GM04503 (cell line): ENCODE data around the gene TMPRSS6.

Source experiments
- DNase-seq: peaks from one replicate; pipeline ENCODE4 v3.0.0-alpha.2; 2012; ENCODE audit warnings: low read depth

TMPRSS6 gene

GRCh38 chr22:37065961-37066360 is 43.6 kb downstream of the TMPRSS6 start:
- DNase-seq = no peak

GRCh38 chr22:37065180-37065579 is 44.3 kb downstream of the TMPRSS6 start:
- DNase-seq = no peak

GRCh38 chr22:37064553-37064952 is 45.0 kb downstream of the TMPRSS6 start:
- DNase-seq = no peak

GRCh38 chr22:37063431-37064420 is 45.8 kb downstream of the TMPRSS6 start:
- no peak for DNase-seq

- DNase-seq = no peak
Observed at GRCh38 chr22:37062702-37063381, 46.7 kb downstream of the TMPRSS6 start.

- no peak for DNase-seq
Observed at GRCh38 chr22:37062376-37062675, 47.2 kb downstream of the TMPRSS6 start.

GRCh38 chr22:37061611-37062375 is 47.7 kb downstream of the TMPRSS6 start:
- DNase-seq = no peak

GRCh38 chr22:37060801-37061610 is 48.5 kb downstream of the TMPRSS6 start:
- no peak for DNase-seq

- no peak for DNase-seq
Observed at GRCh38 chr22:37059876-37060449, 49.5 kb downstream of the TMPRSS6 start.

GRCh38 chr22:37058917-37059701 is 50.4 kb downstream of the TMPRSS6 start:
- no peak for DNase-seq

GRCh38 chr22:37057796-37058510 is 51.6 kb downstream of the TMPRSS6 start:
- no peak for DNase-seq

- no peak for DNase-seq
Observed at GRCh38 chr22:37057226-37057625, 52.3 kb downstream of the TMPRSS6 start.

- DNase-seq = no peak
Observed at GRCh38 chr22:37056246-37056645, 53.3 kb downstream of the TMPRSS6 start.

- DNase-seq = no peak
Observed at GRCh38 chr22:37054600-37055365, 54.7 kb downstream of the TMPRSS6 start.

- no peak for DNase-seq
Observed at GRCh38 chr22:37054056-37054395, 55.5 kb downstream of the TMPRSS6 start.

GRCh38 chr22:37053310-37054055 is 56.0 kb downstream of the TMPRSS6 start:
- no peak for DNase-seq

- no peak for DNase-seq
Observed at GRCh38 chr22:37052386-37053309, 56.9 kb downstream of the TMPRSS6 start.
